GM23338 (cell line): ENCODE data around the gene SLC25A22. TPM values are rescaled to one million over a fixed set of nuclear protein-coding genes. Genes with fewer than 3 reads are reported as not detected.

Source experiments
- ATAC-seq: fragments of 200-7000 bp; cut with Tn5 transposase; 3 replicates; pipeline ENCODE4 v1.9.1; 2020
- DNase-seq: peaks from one replicate; pipeline ENCODE4 v3.0.0-alpha.2; 2015; ENCODE audit warnings: low spot score
- H2AFZ ChIP-seq: fragments of 200-600 bp; sonication (generic); 2 replicates; pipeline ENCODE4 v1.8.0; 2016; ENCODE audit warnings: antibody characterized with exemption, mild to moderate bottlenecking, moderate library complexity
- H3F3A ChIP-seq: fragments of 200-600 bp; sonication (generic); replicated peaks from 2 replicates; pipeline ENCODE4 v1.8.0; 2017; ENCODE audit warnings: antibody characterized with exemption, mixed run types, low read depth
- H3K27ac ChIP-seq: fragments of 200-600 bp; sonication (generic); 2 replicates; pipeline ENCODE4 v1.6.1; 2016; ENCODE audit warnings: low read depth
- H3K27me3 ChIP-seq: fragments of 200-600 bp; sonication (generic); 2 replicates; pipeline ENCODE4 v1.8.0; 2016; ENCODE audit warnings: mild to moderate bottlenecking, mixed run types, moderate library complexity; ENCODE audit not compliant: insufficient read depth
- H3K36me3 ChIP-seq: fragments of 200-600 bp; sonication (generic); 2 replicates; pipeline ENCODE4 v1.8.0; 2016; ENCODE audit warnings: mild to moderate bottlenecking; ENCODE audit not compliant: insufficient read depth
- H3K4me1 ChIP-seq: fragments of 200-600 bp; sonication (generic); 2 replicates; pipeline ENCODE4 v1.8.0; 2016; ENCODE audit warnings: mild to moderate bottlenecking, moderate library complexity; ENCODE audit not compliant: insufficient read depth
- H3K4me2 ChIP-seq: fragments of 200-600 bp; sonication (generic); 2 replicates; pipeline ENCODE4 v1.7.1; 2017; ENCODE audit warnings: mixed run types
- H3K4me3 ChIP-seq: fragments of 200-600 bp; sonication (generic); 2 replicates; pipeline ENCODE4 v1.6.1; 2016; ENCODE audit warnings: mixed run types
- H3K79me2 ChIP-seq: fragments of 200-600 bp; sonication (generic); replicated peaks from 2 replicates; pipeline ENCODE4 v1.8.0; 2017; ENCODE audit warnings: mild to moderate bottlenecking; ENCODE audit not compliant: insufficient read depth
- H3K9me2 ChIP-seq: fragments of 200-600 bp; sonication (generic); 2 replicates; pipeline ENCODE4 v1.8.0; 2017; ENCODE audit not compliant: insufficient read depth
- H4K20me1 ChIP-seq: fragments of 200-600 bp; sonication (generic); replicated peaks from 2 replicates; pipeline ENCODE4 v1.8.0; 2017; ENCODE audit warnings: mild to moderate bottlenecking; ENCODE audit not compliant: insufficient read depth
- H3K27ac Mint-ChIP-seq: 2 replicates; pipeline ENCODE4 v1.8.0; 2020; ENCODE audit warnings: inconsistent platforms, mild to moderate bottlenecking, moderate library complexity, mixed read lengths
- H3K27me3 Mint-ChIP-seq: 3 replicates; pipeline ENCODE4 v1.8.0; 2022; ENCODE audit warnings: low read depth, mild to moderate bottlenecking, moderate library complexity, mixed read lengths, inconsistent platforms; ENCODE audit not compliant: insufficient read depth, poor library complexity
- H3K36me3 Mint-ChIP-seq: 3 replicates; pipeline ENCODE4 v1.8.0; 2021; ENCODE audit warnings: low read depth, mild to moderate bottlenecking, inconsistent platforms, moderate library complexity, mixed read lengths
- H3K4me1 Mint-ChIP-seq: 3 replicates; pipeline ENCODE4 v1.8.0; 2020; ENCODE audit warnings: mild to moderate bottlenecking, inconsistent platforms, mixed read lengths
- H3K4me3 Mint-ChIP-seq: 3 replicates; pipeline ENCODE4 v1.8.0; 2021; ENCODE audit warnings: moderate library complexity, mild to moderate bottlenecking, inconsistent platforms, mixed read lengths
- H3K9me3 Mint-ChIP-seq: 3 replicates; pipeline ENCODE4 v1.8.0; 2020; ENCODE audit warnings: moderate library complexity, mild to moderate bottlenecking, inconsistent platforms, mixed read lengths
- CREB1 ChIP-seq: fragments of 250-450 bp; sonication (Bioruptor Pico); IDR thresholded peaks from 2 replicates; pipeline ENCODE4 v1.5.0; 2020; ENCODE audit warnings: low read depth, mild to moderate bottlenecking, moderate library complexity
- EZH2 ChIP-seq: fragments of 200-600 bp; sonication (generic); IDR thresholded peaks from one replicate; pipeline ENCODE4 v1.8.0; 2017; ENCODE audit warnings: antibody characterized with exemption, mild to moderate bottlenecking, low read depth; ENCODE audit not compliant: unreplicated experiment
- EZH2phosphoT487 ChIP-seq: fragments of 200-600 bp; sonication (generic); IDR thresholded peaks from one replicate; pipeline ENCODE4 v1.8.1; 2018; ENCODE audit warnings: antibody characterized with exemption; ENCODE audit not compliant: unreplicated experiment
- NANOG ChIP-seq: IDR thresholded peaks from 2 replicates; pipeline ENCODE4 v1.6.1; 2016; ENCODE audit warnings: antibody characterized with exemption, borderline replicate concordance
- POLR2AphosphoS5 ChIP-seq: IDR thresholded peaks from 2 replicates; pipeline ENCODE4 v1.6.1; 2016; ENCODE audit warnings: antibody characterized with exemption, low read depth
- STAT1 ChIP-seq: IDR thresholded peaks from one replicate; pipeline ENCODE4 v1.6.1; 2016; ENCODE audit warnings: antibody characterized with exemption; ENCODE audit not compliant: unreplicated experiment
- ZNF114 ChIP-seq: fragments of 250-450 bp; sonication (Bioruptor Pico); IDR thresholded peaks from 2 replicates; pipeline ENCODE4 v1.5.0; 2020; ENCODE audit warnings: mild to moderate bottlenecking, moderate library complexity
- ZNF331 ChIP-seq: fragments of 250-450 bp; sonication (Bioruptor Pico); IDR thresholded peaks from 2 replicates; pipeline ENCODE4 v1.5.0; 2020; ENCODE audit warnings: low read depth, mild to moderate bottlenecking, moderate library complexity
- polyA plus RNA-seq: library from polyadenylated mRNA; unstranded; fragments of >200 nt; fragmentation: Nextera tagmentation; extraction: Ambion mirVana; gene quantifications from 2 replicates; pipeline ENCODE4 v1.2.1, GENCODE V29; 2016
- total RNA-seq: library from RNA; depleted of rRNA; stranded (reverse); fragments of >200 nt; shearing (Covaris generic); gene quantifications from 2 replicates; pipeline ENCODE4 v1.2.3, GENCODE V29; 2014
- TF ChIP-seq, protein P1 (sequence below): fragments of 250-450 bp; sonication (Bioruptor Pico); IDR thresholded peaks from 2 replicates; pipeline ENCODE4 v1.5.0; 2020; ENCODE audit warnings: mild to moderate bottlenecking, moderate library complexity
- TF ChIP-seq, protein P2 (sequence below), 2 experiments: fragments of 200-600 bp in 1 of 2; sonication (generic) in 1 of 2; conservative IDR thresholded peaks; 2 replicates each; pipeline versions ENCODE4 v1.5.1 to v1.6.1; 2016 to 2017; ENCODE audit warnings: antibody characterized with exemption in 2 of 2, low read depth in 2 of 2, mild to moderate bottlenecking in 2 of 2, moderate library complexity in 1 of 2
- TF ChIP-seq, protein P3 (sequence below): IDR thresholded peaks from one replicate; pipeline ENCODE4 v1.6.1; 2018; ENCODE audit warnings: antibody characterized with exemption; ENCODE audit not compliant: unreplicated experiment
- TF ChIP-seq, protein P4 (sequence below): IDR thresholded peaks from 2 replicates; pipeline ENCODE4 v1.6.1; 2016; ENCODE audit warnings: antibody characterized with exemption

Gene SLC25A22
- total and polyA plus RNA-seq, 2 experiments from 2014 or later, result 21.0 to 46.4 TPM

DNA sequence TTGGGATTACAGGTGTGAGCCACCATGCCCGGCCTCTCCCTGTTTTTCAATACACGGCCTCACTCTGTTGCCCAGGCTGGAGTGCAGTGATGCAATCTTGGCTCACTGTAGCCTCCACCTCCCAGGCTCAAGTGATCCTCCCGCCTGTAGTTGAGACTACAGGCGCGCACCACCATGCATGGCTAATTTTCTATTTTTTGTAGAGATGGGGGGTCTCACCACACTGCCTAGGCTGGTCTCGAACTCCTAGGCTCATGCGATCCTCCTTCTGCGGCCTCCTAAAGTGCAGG, 32.3 kb downstream of the SLC25A22 start:
- TF ChIP-seq ZNF331 (CRISPR knock-in tag), result no peak
- TF ChIP-seq, protein P1, sequence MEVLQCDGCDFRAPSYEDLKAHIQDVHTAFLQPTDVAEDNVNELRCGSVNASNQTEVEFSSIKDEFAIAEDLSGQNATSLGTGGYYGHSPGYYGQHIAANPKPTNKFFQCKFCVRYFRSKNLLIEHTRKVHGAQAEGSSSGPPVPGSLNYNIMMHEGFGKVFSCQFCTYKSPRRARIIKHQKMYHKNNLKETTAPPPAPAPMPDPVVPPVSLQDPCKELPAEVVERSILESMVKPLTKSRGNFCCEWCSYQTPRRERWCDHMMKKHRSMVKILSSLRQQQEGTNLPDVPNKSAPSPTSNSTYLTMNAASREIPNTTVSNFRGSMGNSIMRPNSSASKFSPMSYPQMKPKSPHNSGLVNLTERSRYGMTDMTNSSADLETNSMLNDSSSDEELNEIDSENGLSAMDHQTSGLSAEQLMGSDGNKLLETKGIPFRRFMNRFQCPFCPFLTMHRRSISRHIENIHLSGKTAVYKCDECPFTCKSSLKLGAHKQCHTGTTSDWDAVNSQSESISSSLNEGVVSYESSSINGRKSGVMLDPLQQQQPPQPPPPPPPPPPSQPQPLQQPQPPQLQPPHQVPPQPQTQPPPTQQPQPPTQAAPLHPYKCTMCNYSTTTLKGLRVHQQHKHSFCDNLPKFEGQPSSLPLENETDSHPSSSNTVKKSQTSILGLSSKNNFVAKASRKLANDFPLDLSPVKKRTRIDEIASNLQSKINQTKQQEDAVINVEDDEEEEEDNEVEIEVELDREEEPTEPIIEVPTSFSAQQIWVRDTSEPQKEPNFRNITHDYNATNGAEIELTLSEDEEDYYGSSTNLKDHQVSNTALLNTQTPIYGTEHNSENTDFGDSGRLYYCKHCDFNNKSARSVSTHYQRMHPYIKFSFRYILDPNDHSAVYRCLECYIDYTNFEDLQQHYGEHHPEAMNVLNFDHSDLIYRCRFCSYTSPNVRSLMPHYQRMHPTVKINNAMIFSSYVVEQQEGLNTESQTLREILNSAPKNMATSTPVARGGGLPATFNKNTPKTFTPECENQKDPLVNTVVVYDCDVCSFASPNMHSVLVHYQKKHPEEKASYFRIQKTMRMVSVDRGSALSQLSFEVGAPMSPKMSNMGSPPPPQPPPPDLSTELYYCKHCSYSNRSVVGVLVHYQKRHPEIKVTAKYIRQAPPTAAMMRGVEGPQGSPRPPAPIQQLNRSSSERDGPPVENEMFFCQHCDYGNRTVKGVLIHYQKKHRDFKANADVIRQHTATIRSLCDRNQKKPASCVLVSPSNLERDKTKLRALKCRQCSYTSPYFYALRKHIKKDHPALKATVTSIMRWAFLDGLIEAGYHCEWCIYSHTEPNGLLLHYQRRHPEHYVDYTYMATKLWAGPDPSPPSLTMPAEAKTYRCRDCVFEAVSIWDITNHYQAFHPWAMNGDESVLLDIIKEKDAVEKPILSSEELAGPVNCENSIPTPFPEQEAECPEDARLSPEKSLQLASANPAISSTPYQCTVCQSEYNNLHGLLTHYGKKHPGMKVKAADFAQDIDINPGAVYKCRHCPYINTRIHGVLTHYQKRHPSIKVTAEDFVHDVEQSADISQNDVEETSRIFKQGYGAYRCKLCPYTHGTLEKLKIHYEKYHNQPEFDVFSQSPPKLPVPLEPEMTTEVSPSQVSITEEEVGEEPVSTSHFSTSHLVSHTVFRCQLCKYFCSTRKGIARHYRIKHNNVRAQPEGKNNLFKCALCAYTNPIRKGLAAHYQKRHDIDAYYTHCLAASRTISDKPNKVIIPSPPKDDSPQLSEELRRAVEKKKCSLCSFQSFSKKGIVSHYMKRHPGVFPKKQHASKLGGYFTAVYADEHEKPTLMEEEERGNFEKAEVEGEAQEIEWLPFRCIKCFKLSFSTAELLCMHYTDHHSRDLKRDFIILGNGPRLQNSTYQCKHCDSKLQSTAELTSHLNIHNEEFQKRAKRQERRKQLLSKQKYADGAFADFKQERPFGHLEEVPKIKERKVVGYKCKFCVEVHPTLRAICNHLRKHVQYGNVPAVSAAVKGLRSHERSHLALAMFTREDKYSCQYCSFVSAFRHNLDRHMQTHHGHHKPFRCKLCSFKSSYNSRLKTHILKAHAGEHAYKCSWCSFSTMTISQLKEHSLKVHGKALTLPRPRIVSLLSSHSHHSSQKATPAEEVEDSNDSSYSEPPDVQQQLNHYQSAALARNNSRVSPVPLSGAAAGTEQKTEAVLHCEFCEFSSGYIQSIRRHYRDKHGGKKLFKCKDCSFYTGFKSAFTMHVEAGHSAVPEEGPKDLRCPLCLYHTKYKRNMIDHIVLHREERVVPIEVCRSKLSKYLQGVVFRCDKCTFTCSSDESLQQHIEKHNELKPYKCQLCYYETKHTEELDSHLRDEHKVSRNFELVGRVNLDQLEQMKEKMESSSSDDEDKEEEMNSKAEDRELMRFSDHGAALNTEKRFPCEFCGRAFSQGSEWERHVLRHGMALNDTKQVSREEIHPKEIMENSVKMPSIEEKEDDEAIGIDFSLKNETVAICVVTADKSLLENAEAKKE (CRISPR knock-in tag), result no peak
- no peak for TF ChIP-seq ZNF114
- TF ChIP-seq CREB1 (CRISPR knock-in tag), result no peak
- no peak for TF ChIP-seq STAT1
- TF ChIP-seq, protein P2, sequence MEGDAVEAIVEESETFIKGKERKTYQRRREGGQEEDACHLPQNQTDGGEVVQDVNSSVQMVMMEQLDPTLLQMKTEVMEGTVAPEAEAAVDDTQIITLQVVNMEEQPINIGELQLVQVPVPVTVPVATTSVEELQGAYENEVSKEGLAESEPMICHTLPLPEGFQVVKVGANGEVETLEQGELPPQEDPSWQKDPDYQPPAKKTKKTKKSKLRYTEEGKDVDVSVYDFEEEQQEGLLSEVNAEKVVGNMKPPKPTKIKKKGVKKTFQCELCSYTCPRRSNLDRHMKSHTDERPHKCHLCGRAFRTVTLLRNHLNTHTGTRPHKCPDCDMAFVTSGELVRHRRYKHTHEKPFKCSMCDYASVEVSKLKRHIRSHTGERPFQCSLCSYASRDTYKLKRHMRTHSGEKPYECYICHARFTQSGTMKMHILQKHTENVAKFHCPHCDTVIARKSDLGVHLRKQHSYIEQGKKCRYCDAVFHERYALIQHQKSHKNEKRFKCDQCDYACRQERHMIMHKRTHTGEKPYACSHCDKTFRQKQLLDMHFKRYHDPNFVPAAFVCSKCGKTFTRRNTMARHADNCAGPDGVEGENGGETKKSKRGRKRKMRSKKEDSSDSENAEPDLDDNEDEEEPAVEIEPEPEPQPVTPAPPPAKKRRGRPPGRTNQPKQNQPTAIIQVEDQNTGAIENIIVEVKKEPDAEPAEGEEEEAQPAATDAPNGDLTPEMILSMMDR (conservative IDR thresholded peaks at IDR 0.05; ENCODE audit: low read depth in 2 of 2), result no peak
- no peak for TF ChIP-seq POLR2AphosphoS5
- no peak for TF ChIP-seq EZH2
- TF ChIP-seq, protein P3, sequence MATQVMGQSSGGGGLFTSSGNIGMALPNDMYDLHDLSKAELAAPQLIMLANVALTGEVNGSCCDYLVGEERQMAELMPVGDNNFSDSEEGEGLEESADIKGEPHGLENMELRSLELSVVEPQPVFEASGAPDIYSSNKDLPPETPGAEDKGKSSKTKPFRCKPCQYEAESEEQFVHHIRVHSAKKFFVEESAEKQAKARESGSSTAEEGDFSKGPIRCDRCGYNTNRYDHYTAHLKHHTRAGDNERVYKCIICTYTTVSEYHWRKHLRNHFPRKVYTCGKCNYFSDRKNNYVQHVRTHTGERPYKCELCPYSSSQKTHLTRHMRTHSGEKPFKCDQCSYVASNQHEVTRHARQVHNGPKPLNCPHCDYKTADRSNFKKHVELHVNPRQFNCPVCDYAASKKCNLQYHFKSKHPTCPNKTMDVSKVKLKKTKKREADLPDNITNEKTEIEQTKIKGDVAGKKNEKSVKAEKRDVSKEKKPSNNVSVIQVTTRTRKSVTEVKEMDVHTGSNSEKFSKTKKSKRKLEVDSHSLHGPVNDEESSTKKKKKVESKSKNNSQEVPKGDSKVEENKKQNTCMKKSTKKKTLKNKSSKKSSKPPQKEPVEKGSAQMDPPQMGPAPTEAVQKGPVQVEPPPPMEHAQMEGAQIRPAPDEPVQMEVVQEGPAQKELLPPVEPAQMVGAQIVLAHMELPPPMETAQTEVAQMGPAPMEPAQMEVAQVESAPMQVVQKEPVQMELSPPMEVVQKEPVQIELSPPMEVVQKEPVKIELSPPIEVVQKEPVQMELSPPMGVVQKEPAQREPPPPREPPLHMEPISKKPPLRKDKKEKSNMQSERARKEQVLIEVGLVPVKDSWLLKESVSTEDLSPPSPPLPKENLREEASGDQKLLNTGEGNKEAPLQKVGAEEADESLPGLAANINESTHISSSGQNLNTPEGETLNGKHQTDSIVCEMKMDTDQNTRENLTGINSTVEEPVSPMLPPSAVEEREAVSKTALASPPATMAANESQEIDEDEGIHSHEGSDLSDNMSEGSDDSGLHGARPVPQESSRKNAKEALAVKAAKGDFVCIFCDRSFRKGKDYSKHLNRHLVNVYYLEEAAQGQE, result no peak
- TF ChIP-seq EZH2phosphoT487, result no peak
- TF ChIP-seq, protein P4, sequence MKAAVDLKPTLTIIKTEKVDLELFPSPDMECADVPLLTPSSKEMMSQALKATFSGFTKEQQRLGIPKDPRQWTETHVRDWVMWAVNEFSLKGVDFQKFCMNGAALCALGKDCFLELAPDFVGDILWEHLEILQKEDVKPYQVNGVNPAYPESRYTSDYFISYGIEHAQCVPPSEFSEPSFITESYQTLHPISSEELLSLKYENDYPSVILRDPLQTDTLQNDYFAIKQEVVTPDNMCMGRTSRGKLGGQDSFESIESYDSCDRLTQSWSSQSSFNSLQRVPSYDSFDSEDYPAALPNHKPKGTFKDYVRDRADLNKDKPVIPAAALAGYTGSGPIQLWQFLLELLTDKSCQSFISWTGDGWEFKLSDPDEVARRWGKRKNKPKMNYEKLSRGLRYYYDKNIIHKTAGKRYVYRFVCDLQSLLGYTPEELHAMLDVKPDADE, result no peak
- TF ChIP-seq NANOG, result no peak
- peaks cover 32% of the 10 kb centered on the region for H3K27me3 Mint-ChIP-seq
- no peak overlapping the region for H3K4me2 ChIP-seq
- peak overlapping the region; percentile 72; the same call in 1 of the 2 replicates for H3K27ac ChIP-seq
- H3K4me3 ChIP-seq, result no peak overlapping the region
- no peaks in the 10 kb centered on the region for H3K9me2 ChIP-seq
- peaks cover 57% of the 10 kb centered on the region for H3F3A ChIP-seq
- H3K27me3 ChIP-seq, result no peaks in the 10 kb centered on the region
- no peaks in the 10 kb centered on the region for H3K79me2 ChIP-seq
- H4K20me1 ChIP-seq, result peaks cover 6% of the 10 kb centered on the region; the same call in 1 of the 2 replicates
- no peak overlapping the region for H3K27ac Mint-ChIP-seq
- H3K4me1 Mint-ChIP-seq, result peaks cover 10% of the 10 kb centered on the region
- H3K4me1 ChIP-seq, result peaks cover 8% of the 10 kb centered on the region
- no peaks in the 10 kb centered on the region for H3K9me3 Mint-ChIP-seq
- ATAC-seq (no peak), DNase-seq (no peak)
- no peak overlapping the region for H3K4me3 Mint-ChIP-seq
- H2AFZ ChIP-seq, result no peak overlapping the region
- peaks cover 84% of the 10 kb centered on the region for H3K36me3 Mint-ChIP-seq
- H3K36me3 ChIP-seq, result peaks cover 31% of the 10 kb centered on the region
